ENCODE data around the gene PCDHA1.

DNA sequence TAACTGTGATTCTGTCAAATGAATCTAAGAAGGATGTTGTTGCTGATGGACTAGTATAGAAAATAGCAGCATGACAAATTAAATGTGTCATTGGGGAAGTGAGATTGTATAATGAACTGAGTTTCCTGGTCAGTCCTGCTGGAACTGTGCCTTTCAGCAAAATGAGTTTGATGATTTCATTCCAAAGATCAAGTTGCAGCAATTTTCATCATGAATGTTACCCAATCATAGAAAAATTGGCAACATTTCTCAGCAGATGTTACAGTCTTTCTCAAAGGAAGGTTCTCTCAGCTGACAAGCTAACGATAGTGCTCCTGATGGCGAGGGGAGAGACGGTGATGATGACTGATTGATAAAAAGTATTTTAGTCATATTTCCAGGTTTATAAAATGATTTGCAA lies 191.1 kb downstream of the PCDHA1 start:
- TF ChIP-seq, protein P1, sequence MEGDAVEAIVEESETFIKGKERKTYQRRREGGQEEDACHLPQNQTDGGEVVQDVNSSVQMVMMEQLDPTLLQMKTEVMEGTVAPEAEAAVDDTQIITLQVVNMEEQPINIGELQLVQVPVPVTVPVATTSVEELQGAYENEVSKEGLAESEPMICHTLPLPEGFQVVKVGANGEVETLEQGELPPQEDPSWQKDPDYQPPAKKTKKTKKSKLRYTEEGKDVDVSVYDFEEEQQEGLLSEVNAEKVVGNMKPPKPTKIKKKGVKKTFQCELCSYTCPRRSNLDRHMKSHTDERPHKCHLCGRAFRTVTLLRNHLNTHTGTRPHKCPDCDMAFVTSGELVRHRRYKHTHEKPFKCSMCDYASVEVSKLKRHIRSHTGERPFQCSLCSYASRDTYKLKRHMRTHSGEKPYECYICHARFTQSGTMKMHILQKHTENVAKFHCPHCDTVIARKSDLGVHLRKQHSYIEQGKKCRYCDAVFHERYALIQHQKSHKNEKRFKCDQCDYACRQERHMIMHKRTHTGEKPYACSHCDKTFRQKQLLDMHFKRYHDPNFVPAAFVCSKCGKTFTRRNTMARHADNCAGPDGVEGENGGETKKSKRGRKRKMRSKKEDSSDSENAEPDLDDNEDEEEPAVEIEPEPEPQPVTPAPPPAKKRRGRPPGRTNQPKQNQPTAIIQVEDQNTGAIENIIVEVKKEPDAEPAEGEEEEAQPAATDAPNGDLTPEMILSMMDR (IDR thresholded peaks at IDR 0.05; ENCODE audit: low read depth, low read length, poor library complexity, severe bottlenecking): no peak
- no peak for TF ChIP-seq EZH2phosphoT487 (IDR thresholded peaks at IDR 0.05; ENCODE audit: borderline replicate concordance, low read length)

All from DOHH2 (cell line).